AG04449 (cell line): Measurements from ENCODE around the gene OFD1.

Experiments used
- CTCF ChIA-PET: fragments of 350-600 bp; formaldehyde crosslinking; extraction: SDS; loops from one replicate; lab custom pipeline; 2021; ENCODE audit warnings: antibody characterized with exemption; lab: Yijun Ruan, JAX
- POLR2A ChIA-PET: fragments of 400-600, 350-600 bp; formaldehyde crosslinking; extraction: SDS; loops from one replicate; lab custom pipeline; 2020; ENCODE audit warnings: antibody characterized with exemption, inconsistent platforms; lab: Yijun Ruan, JAX
- DNase-seq: peaks from one replicate; pipeline ENCODE4 v3.0.0-alpha.2; 2010; ENCODE audit warnings: low read depth, low spot score
- H3K4me3 ChIP-seq: 2 replicates; pipeline ENCODE4 v1.5.1; 2011; ENCODE audit warnings: low read depth, mild to moderate bottlenecking, control low read depth, low read length
- CTCF ChIP-seq: IDR thresholded peaks from one replicate; pipeline ENCODE4 v1.5.1; 2011; ENCODE audit warnings: mild to moderate bottlenecking, moderate library complexity, low read length, control low read depth, inconsistent platforms; ENCODE audit not compliant: insufficient read depth; ENCODE audit errors: missing control alignments

The OFD1 gene

GRCh38 chrX:13776387-13776786 lies 41.8 kb downstream of the OFD1 start:
- TF ChIP-seq CTCF: no peak
- DNase-seq: no peak
- H3K4me3 ChIP-seq: no peak overlapping the region
- CTCF ChIA-PET: no interaction called here
- POLR2A ChIA-PET: no interaction called here

GRCh38 chrX:13778916-13779315 lies 44.4 kb downstream of the OFD1 start:
- ChIA-PET CTCF (no interaction called here), POLR2A (no interaction called here)
- no peak overlapping the region for H3K4me3 ChIP-seq
- no peak for TF ChIP-seq CTCF
- no peak for DNase-seq

- no peak for TF ChIP-seq CTCF
- no peak overlapping the region for H3K4me3 ChIP-seq
- DNase-seq: no peak
- ChIA-PET POLR2A (no interaction called here), CTCF (interaction anchor here (1.9 kb wide), 1 partner anchor 251 kb away, joined by 4 read pairs; no protein-coding TSS in a partner anchor)
These were observed 46.4 kb downstream of the OFD1 start for GRCh38 chrX:13780868-13781427.

GRCh38 chrX:13786048-13786447 lies 51.5 kb downstream of the OFD1 start:
- no peak for DNase-seq
- ChIA-PET CTCF (no interaction called here), POLR2A (no interaction called here)
- TF ChIP-seq CTCF: no peak
- H3K4me3 ChIP-seq: no peak overlapping the region

GRCh38 chrX:13790206-13791131 lies 55.9 kb downstream of the OFD1 start:
- no peak for DNase-seq
- no peak overlapping the region for H3K4me3 ChIP-seq
- TF ChIP-seq CTCF: no peak
- CTCF ChIA-PET: no interaction called here
- POLR2A ChIA-PET: no interaction called here

GRCh38 chrX:13791145-13791544 lies 56.6 kb downstream of the OFD1 start:
- CTCF ChIA-PET: no interaction called here
- no peak for TF ChIP-seq CTCF
- no peak for DNase-seq
- POLR2A ChIA-PET: no interaction called here
- H3K4me3 ChIP-seq: no peak overlapping the region
